Stimulated activated CD4-positive, alpha-beta T cell treated with anti-CD3 and anti-CD28 coated beads, Interleukin-4, amount 100 ng/mL, for 48 hours (primary cell): Measurements from ENCODE around the gene JAML.

Source experiments
- DNase-seq, 2 donors: peaks; one replicate each; pipeline ENCODE4 v3.0.0-alpha.2; 2020; ENCODE audit warnings: low read depth in 2 of 2

JAML gene

DNA sequence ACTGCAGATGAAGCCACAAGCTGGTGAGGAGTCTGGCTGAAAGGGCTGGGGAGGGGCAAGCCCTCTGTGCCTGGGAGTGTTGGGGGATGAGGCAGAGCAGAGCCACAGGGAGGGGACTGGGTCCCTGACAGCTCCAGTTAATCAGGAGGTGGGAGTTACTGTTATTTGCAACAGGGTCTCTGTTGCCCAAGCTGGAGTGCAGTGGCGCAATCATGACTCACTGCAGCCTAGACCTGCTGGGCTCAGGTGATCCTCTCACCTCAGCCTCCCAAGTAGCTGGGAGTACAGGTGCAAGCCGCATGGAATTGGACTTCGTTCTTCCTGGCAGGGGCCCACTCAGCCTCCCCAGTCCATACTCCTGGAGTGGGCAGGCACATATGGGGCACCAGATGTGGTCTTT, 56.1 kb downstream of the JAML start:
- DNase-seq = no peak

GRCh38 chr11:118168316-118168715, 56.5 kb downstream of the JAML start:
- no peak for DNase-seq

DNA sequence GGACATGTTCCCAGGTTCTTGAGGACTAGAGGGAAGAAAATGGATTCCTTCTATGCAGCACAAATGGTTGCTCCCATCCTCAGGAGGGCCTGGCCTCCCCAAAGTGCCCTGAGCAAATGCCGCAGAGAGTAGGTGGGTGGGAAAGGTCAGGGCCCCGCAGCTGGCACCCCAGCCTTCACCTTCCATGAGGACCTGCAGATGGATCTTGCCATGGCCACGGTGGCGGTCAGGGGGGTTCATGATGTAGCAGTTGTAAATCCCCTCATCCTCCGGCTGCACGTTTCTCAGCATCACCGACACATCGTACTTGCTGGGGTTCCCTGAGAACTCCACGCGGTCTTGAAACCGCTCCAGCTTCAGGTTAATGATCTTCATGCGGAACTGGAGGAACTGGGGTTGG, 56.9 kb downstream of the JAML start:
- no peak for DNase-seq

- no peak for DNase-seq
Observed at GRCh38 chr11:118167253-118167652, 57.6 kb downstream of the JAML start.

DNA sequence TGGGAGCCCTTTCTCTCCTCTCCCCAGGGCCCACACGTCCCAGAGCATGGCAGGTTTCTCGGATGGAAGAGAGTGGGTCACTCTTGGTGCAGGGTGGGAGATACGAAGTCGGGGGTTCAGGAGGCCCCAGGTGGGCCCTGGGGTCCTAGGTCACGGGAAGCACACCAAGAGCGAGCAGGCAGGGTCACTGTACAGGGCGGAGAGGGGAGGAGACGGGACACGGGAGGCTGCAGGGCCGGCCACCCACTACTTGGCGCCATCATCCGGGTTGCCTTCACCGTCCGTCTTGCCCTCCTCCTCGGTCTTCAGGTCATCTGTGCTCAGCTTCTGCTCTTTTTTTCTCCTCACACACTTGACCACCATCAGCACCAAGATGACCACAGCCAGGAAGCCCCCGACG, 58.2 kb downstream of the JAML start:
- no peak for DNase-seq

DNA sequence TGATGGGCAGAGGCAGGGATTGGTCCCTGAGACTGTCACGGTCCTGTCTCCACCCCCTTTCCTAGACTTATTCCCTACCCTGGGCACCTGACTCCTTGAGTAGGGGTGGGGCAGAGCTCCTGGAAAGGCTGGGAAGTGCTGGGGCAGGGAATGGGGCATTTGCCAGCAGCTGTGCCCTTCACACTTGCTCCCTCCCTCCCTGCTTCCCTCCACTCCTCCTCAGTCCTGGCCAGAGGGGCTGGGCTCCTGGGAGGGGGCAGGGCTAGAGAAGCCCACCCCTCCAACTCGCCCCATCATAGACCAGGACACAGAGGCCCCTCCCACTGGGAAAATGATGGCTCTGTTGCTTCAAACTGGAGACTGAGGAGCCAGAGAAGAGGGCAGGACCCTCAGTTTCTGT, 59.9 kb downstream of the JAML start:
- DNase-seq = no peak

DNA sequence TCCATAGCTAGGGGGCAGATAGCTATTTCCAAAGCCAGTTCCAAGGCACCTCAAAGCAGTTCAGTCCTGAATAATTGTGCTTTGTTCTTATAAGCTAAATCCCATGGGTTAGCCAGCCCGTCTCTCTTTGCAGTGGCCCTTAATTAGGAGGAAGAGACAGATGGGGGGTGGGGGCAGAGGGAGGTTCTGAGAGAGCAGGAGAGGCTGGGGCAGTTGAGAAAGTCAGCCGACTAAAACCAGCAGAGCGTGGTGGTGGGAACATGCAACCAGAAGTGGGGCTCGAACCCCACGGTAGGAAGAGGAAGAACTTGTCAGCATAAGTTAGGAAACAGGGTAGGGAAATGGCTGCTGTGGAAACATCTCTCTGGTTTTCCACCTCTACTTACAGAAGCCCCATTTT, 61.3 kb downstream of the JAML start:
- no peak for DNase-seq

- DNase-seq = no peak
Observed at GRCh38 chr11:118162846-118163245, 62.0 kb downstream of the JAML start.

DNA sequence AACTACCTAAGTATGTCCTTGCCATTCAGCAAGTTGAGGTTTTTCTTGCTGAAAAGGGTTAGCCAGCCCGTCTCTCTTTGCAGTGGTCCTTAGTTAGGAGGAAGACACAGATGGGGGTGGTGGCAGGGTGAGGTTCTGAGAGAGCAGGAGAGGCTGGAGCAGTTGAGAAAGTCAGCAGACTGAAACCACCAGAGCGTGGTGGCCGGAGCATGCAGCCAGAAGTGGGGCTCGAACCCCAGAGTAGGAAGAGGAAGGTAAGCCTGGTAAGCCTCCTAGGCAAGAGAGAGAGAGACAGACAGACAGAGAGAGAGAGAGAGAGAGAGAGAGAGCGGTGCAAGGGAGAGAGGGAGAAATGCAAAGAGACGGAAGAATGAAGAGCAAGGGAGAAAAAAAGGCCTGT, 63.0 kb downstream of the JAML start:
- no peak for DNase-seq

GRCh38 chr11:118157186-118157895, 67.5 kb downstream of the JAML start:
- DNase-seq = no peak

GRCh38 chr11:118156531-118157185, 68.2 kb downstream of the JAML start:
- DNase-seq = no peak

GRCh38 chr11:118155776-118156530, 68.9 kb downstream of the JAML start:
- no peak for DNase-seq

DNA sequence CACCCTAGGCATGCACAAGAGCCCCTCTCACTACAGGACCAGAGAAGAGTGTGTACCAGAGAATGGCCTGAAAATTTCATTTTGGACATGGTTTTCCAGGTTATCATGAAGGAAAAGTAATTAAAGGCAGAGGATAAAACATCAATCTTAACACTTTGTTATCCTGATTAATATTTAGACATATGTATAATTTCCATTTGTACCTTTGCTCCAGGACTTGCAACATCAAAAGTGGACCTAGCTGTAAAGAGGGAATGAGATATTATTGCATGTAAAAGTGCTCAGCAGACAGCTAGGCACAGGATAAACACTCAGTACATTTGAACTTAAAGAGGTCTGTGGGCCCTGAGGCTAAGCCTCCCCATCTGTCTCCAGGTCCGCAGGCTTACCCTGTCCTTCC, 70.2 kb downstream of the JAML start:
- DNase-seq = no peak

DNA sequence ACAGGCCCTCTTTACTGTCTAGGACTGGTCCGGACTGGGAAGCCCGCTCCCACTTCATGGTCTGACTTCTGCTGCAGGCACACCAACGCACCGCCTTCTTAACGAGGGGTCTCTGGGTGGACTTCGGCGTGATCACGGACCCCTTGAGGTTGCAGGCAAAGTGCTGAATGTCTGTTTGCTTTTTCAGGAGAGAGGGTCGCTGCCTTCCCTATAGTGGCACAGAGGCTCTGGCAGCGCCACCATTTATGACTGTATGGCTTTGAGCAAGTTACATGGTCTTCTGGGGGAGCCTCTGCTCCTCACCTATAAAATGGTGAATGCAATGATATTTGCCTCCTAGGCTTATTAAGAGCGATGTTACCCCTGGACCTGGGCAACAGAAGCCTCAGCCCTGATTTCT, 70.8 kb downstream of the JAML start:
- no peak for DNase-seq

GRCh38 chr11:118153516-118153915, 71.3 kb downstream of the JAML start:
- DNase-seq = no peak

- peak in 1 of 2 donors; percentile 17 for DNase-seq
Observed at GRCh38 chr11:118152552-118153471, 72.0 kb downstream of the JAML start, which contains the start of gene SCN4B. Gene SCN4B (minus strand): TSS chr11:118152823. CDS start chr11:118152673, 150 bp downstream.

GRCh38 chr11:118152020-118152551, 72.7 kb downstream of the JAML start:
- no peak for DNase-seq

DNA sequence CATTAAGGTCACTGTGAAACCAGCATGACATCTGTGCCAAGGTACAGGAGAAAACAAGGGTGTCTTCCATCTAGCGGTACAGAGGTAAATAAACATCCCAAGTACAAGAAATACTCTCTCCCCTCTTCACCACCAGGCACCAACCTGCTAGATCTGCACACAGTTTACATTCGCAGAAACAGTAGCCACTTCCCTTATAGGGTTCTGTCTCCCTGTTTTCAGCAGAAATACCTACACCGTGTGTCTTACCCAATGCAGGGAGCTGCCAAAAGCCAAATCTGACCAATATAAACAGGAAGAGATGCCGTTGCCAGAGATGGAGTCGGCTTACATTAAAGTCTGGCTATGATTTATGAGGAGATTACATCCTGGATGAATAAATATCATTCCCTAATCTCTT, 73.4 kb downstream of the JAML start:
- no peak for DNase-seq

GRCh38 chr11:118149493-118149892, 75.3 kb downstream of the JAML start:
- no peak for DNase-seq

GRCh38 chr11:118148856-118149255, 76.0 kb downstream of the JAML start:
- no peak for DNase-seq

- no peak for DNase-seq
Observed at GRCh38 chr11:118148240-118148639, 76.6 kb downstream of the JAML start.
